GM19023 (cell line): ENCODE results near the gene PDZK1.
"Not testable (repeated sequence)": the region's sequence is repeated elsewhere in the genome, so short reads cannot be mapped to it uniquely, and the experiment has no call there.

Source experiments
- ATAC-seq: cut with Tn5 transposase; IDR thresholded peaks from one replicate; pipeline ENCODE4 v1.9.1; 2021; ENCODE audit warnings: mild to moderate bottlenecking, moderate library complexity; ENCODE audit not compliant: unreplicated experiment

PDZK1 gene

DNA sequence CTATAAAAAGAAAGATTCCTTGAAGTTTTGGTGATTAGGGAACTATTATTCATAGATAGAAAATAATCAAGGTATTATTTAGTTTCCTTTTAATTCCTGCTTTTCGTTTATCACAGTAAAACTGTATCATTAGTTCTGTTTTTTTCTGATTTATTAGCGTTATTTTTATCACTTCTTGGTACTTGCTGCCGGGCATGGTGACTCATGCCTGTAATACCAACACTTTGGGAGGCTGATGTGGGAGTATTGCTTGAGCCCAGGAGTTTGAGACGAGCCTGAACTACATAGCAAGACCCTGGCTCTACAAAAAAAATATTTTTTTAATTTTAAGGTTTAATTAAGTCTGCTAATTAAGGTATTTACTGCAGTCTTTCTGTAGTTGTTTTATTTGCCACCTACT, 42.2 kb downstream of the PDZK1 start:
- ATAC-seq, result not testable (repeated sequence)

DNA sequence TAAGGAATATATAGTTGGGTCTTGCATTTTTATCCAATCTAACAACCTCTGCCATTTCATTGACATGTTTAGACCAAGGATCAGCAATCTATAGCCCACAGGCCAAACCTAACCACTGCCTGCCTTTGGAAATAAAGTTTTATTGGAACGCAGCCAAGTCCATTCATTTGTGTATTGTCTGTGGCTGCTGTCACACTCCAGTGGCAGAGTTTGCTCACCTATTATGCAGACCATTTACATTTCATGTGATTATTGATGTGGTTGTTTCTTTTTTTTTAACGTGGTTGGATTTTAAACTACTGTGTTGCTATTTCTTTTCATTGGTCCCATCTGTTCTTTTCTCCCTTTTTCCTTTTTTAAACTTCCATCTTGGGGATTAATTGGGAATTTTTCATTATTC, 44.7 kb downstream of the PDZK1 start:
- ATAC-seq, result not testable (repeated sequence)

DNA sequence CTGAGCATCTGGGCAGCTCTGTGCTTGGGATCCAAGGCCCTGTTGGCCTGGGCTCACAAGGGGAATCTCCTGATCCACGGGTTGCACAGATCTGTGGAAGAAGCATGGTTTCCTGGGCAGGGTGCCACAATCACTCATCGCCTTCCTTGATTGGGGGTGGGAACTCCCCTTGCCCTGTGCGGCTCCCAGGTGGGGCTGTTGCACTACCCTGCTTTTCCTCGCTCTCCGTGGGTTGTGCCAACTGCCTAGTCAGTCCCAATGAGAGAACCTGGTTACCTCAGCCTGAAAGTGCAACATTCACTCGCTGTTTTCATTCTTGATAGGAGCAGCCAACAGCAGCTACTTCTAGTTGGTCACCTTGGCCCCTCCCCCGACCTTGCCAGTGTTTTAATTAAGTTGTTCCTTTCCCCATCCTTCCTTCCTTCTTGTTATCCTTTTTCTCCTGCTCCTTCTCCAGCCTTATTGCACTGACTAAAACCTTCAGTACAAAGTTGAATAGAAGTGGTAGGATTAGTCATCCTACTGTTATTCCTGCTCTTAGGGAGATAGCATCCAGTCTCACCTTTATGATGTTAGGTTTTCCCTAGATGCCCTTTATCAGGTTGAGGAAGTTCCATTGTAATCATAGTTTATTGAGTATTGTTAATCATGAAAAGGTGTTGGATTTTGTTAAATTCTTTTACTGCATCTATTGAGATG, 50.8 kb downstream of the PDZK1 start:
- ATAC-seq, result not testable (repeated sequence)

DNA sequence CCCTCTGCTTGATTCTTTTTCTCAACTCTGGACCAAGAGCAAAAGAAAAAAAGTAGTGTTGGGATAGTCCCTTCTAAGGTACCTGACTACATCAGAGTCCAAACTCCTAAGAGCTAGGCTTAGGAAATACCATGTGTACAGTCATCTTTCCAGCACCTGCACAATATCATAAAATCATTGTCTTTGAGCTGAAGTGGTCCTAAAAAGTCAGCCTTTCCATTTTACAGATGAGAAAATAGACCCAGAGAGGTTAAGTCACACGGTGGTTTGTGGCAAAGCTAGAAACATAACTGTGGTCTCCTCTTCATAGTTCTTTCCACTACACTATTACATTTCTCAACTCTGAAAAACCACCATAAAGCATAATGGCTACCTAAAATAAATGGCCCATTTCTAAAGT, 63.2 kb downstream of the PDZK1 start:
- not testable (repeated sequence) for ATAC-seq

DNA sequence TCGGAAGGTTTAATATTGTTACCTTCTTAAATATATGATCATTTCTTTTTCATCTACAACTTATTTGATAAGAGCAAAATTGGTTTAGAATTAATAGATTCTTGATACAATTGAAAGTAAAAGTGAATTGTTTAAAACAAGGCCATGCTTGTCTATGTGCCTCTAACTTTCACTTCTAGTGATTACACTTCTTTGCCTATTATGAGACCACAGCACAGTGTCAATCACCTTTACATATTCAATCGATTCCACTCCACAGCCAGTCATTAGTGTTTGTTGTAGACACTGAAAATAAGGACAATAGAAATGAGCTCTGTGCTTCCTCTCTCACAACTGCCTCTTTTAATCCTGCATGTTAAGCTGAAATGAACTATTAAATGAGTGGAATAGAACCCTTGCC, 65.3 kb downstream of the PDZK1 start:
- ATAC-seq, result not testable (repeated sequence)

DNA sequence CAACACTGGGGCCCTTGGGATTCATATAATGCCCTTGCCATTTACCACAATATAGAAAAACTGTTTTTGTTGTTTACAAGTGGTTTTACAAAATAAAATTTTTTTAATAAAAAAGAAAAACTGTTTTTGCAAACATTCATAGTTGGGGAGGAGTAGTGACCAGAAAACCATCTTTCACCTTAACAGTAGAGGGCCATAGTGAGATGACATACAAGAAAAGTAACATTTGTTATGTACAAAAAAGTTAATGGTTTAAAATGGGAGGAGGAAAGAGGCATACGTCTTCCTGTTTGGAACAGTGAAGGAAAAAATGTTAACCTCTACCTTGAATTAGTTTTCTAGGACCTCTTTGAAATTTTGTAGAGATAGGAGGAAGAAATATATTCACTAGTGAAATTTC, 70.9 kb downstream of the PDZK1 start:
- not testable (repeated sequence) for ATAC-seq

DNA sequence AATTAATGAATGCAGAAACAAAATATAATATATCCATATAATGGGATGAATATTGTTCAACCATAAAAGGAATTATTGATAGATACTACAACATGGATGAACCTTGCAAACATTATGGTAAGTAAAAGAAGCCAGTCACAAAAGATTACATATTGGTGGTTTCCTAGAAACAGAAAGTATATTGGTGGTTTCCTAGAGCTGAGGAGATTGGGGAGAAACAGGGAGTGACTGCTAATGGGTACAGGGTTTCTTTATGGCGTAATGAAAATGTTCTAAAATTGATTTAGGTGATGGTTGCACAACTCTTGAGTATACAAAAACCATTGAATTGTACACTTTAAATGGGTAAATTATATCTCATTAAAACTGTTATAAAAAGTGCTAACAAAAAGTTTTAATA, 85.0 kb downstream of the PDZK1 start:
- not testable (repeated sequence) for ATAC-seq
